Measurements from ENCODE around the gene RDH16. TPM values are rescaled to one million over a fixed set of nuclear protein-coding genes. Genes with fewer than 3 reads are reported as not detected.
"Not testable (repeated sequence)": the region's sequence is repeated elsewhere in the genome, so short reads cannot be mapped to it uniquely, and the experiment has no call there.

RDH16 gene
- total RNA-seq, 1 donor from 2014 or later, result 0.12 TPM

- intact Hi-C loops (cut with micrococcal nuclease), result no loop called here
- no peak for DNase-seq
- ATAC-seq, result no peak
Measured at GRCh38 chr12:56990648-56991318, 33.4 kb upstream of the RDH16 start.

GRCh38 chr12:56989861-56990610, 32.6 kb upstream of the RDH16 start:
- intact Hi-C loops (cut with micrococcal nuclease), result no loop called here
- no peak for ATAC-seq
- DNase-seq, result no peak

GRCh38 chr12:56988207-56988739, 30.9 kb upstream of the RDH16 start:
- DNase-seq (no peak), ATAC-seq (peak; percentile 86)
- intact Hi-C loops (cut with micrococcal nuclease), result no loop called here

- ATAC-seq (peak; percentile 90), DNase-seq (peak; percentile 86)
- intact Hi-C loops (cut with micrococcal nuclease), result no loop called here
Measured at GRCh38 chr12:56987551-56988053, 30.2 kb upstream of the RDH16 start.

- intact Hi-C loops (cut with micrococcal nuclease), result no loop called here
- no peak for ATAC-seq
- no peak for DNase-seq
Measured at GRCh38 chr12:56987011-56987410, 29.6 kb upstream of the RDH16 start.

GRCh38 chr12:56985714-56986113, 28.3 kb upstream of the RDH16 start:
- ATAC-seq; DNase-seq; intact Hi-C loops (cut with micrococcal nuclease): not testable (repeated sequence)

GRCh38 chr12:56983386-56983785, 26.0 kb upstream of the RDH16 start:
- DNase-seq (no peak), ATAC-seq (no peak)
- intact Hi-C loops (cut with micrococcal nuclease), result no loop called here

GRCh38 chr12:56982578-56983236, 25.3 kb upstream of the RDH16 start:
- DNase-seq; ATAC-seq; intact Hi-C loops (cut with micrococcal nuclease): not testable (repeated sequence)

- intact Hi-C loops (cut with micrococcal nuclease), result no loop called here
- no peak for ATAC-seq
- no peak for DNase-seq
Measured at GRCh38 chr12:56980941-56981530, 23.6 kb upstream of the RDH16 start.

- no peak for DNase-seq
- intact Hi-C loops (cut with micrococcal nuclease), result no loop called here
- ATAC-seq, result no peak
Measured at GRCh38 chr12:56980268-56980667, 22.9 kb upstream of the RDH16 start.

- no peak for ATAC-seq
- no peak for DNase-seq
- intact Hi-C loops (cut with micrococcal nuclease), result no loop called here
Measured at GRCh38 chr12:56979628-56980027, 22.2 kb upstream of the RDH16 start.

GRCh38 chr12:56978397-56979138, 21.2 kb upstream of the RDH16 start:
- ATAC-seq (no peak), DNase-seq (no peak)
- intact Hi-C loops (cut with micrococcal nuclease), result no loop called here

GRCh38 chr12:56977361-56977760, 20.0 kb upstream of the RDH16 start:
- DNase-seq; ATAC-seq; intact Hi-C loops (cut with micrococcal nuclease): not testable (repeated sequence)

GRCh38 chr12:56974224-56974623, 16.8 kb upstream of the RDH16 start:
- DNase-seq; intact Hi-C loops (cut with micrococcal nuclease); ATAC-seq: not testable (repeated sequence)

GRCh38 chr12:56968910-56969309, 11.5 kb upstream of the RDH16 start:
- ATAC-seq; DNase-seq; intact Hi-C loops (cut with micrococcal nuclease): not testable (repeated sequence)

GRCh38 chr12:56965997-56966642, 8.7 kb upstream of the RDH16 start:
- DNase-seq; intact Hi-C loops (cut with micrococcal nuclease); ATAC-seq: not testable (repeated sequence)

GRCh38 chr12:56965124-56965523, 7.7 kb upstream of the RDH16 start:
- DNase-seq; ATAC-seq; intact Hi-C loops (cut with micrococcal nuclease): not testable (repeated sequence)

- ATAC-seq; DNase-seq; intact Hi-C loops (cut with micrococcal nuclease): not testable (repeated sequence)
Measured at GRCh38 chr12:56963557-56963956, 6.1 kb upstream of the RDH16 start.

Measured in left ventricle myocardium superior (tissue), 1 donor.